ENCODE results near the gene HS3ST3A1. TPM values are rescaled to one million over a fixed set of nuclear protein-coding genes. Genes with fewer than 3 reads are reported as not detected.

The HS3ST3A1 gene
- total and polyA plus RNA-seq, 2 donors: 0.43 to 1.3 TPM

DNA sequence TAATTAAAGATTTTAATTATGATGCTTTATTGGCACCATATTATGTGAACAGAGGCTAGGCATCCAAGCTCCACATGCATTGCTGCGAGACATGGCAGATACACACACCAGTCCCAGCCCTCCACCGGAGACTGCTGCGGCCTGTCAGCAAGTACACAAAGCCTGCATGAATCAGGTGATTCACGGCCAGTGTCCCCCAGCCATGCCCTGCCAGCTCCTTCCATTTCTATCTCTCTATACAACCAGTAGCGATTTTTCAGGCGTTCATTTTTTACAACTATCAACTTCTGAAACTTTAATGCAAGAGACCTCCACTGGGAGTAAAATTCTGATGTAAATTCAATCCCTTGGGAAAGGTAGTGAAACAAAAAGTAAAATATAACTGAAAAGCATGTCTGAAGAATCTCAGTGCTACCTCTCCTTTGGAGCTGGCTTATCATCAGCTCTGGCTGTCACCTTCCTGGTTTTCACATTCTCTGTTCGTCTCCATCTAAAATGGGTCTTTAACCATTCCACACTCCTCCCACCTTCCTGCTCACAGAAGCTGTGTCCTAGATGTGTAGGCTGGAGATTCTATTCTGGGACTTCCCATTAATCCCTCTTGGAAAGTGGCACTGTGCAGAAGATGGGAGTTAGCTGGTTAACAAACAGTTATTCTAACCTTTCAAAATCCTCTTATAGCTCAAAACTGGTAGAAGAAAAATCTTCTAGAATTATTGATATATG, 32.2 kb downstream of the HS3ST3A1 start:
- 95% methylated on average over 7 of the region's 7 CpGs for WGBS
- no peaks in the 10 kb centered on the region for H3K4me1 ChIP-seq (ENCODE audit: control insufficient read depth in 2 of 2, insufficient read depth in 2 of 2, low read length in 2 of 2)
- H3K4me3 ChIP-seq (ENCODE audit: low read length in 2 of 2): no peak overlapping the region
- no peaks in the 10 kb centered on the region for H3K9me3 ChIP-seq (ENCODE audit: control insufficient read depth in 2 of 2, insufficient read depth in 1 of 2, low read length in 1 of 2)
- H3K36me3 ChIP-seq (ENCODE audit: control insufficient read depth in 2 of 2, insufficient read depth in 2 of 2, low read length in 1 of 2): no peaks in the 10 kb centered on the region
- no peak overlapping the region for H3K27ac ChIP-seq (ENCODE audit: low read depth in 1 of 2, low read length in 1 of 2)
- H3K27me3 ChIP-seq (ENCODE audit: control insufficient read depth in 2 of 2, insufficient read depth in 1 of 2, low read length in 1 of 2): no peaks in the 10 kb centered on the region
- DNase-seq (ENCODE audit: low read depth in 6 of 9, low spot score in 9 of 9): no peak

GRCh38 chr17:13568582-13569397, 32.9 kb downstream of the HS3ST3A1 start:
- Histone ChIP-seq H3K27ac (ENCODE audit: low read depth in 1 of 2, low read length in 1 of 2) (no peak overlapping the region), H3K27me3 (ENCODE audit: control insufficient read depth in 2 of 2, insufficient read depth in 1 of 2, low read length in 1 of 2) (no peaks in the 10 kb centered on the region), H3K4me1 (ENCODE audit: control insufficient read depth in 2 of 2, insufficient read depth in 2 of 2, low read length in 2 of 2) (no peaks in the 10 kb centered on the region), H3K9me3 (ENCODE audit: control insufficient read depth in 2 of 2, insufficient read depth in 1 of 2, low read length in 1 of 2) (no peaks in the 10 kb centered on the region), H3K4me3 (ENCODE audit: low read length in 2 of 2) (no peak overlapping the region), H3K36me3 (ENCODE audit: control insufficient read depth in 2 of 2, insufficient read depth in 2 of 2, low read length in 1 of 2) (no peaks in the 10 kb centered on the region)
- DNase-seq (ENCODE audit: low read depth in 6 of 9, low spot score in 9 of 9): no peak
- 91% methylated on average over 7 of the region's 7 CpGs for WGBS

GRCh38 chr17:13563866-13564265, 37.9 kb downstream of the HS3ST3A1 start:
- DNase-seq (ENCODE audit: low read depth in 6 of 9, low spot score in 9 of 9): no peak
- Histone ChIP-seq H3K4me1 (ENCODE audit: control insufficient read depth in 2 of 2, insufficient read depth in 2 of 2, low read length in 2 of 2) (no peaks in the 10 kb centered on the region), H3K27ac (ENCODE audit: low read depth in 1 of 2, low read length in 1 of 2) (no peak overlapping the region), H3K4me3 (ENCODE audit: low read length in 2 of 2) (no peak overlapping the region), H3K9me3 (ENCODE audit: control insufficient read depth in 2 of 2, insufficient read depth in 1 of 2, low read length in 1 of 2) (no peaks in the 10 kb centered on the region), H3K36me3 (ENCODE audit: control insufficient read depth in 2 of 2, insufficient read depth in 2 of 2, low read length in 1 of 2) (no peaks in the 10 kb centered on the region), H3K27me3 (ENCODE audit: control insufficient read depth in 2 of 2, insufficient read depth in 1 of 2, low read length in 1 of 2) (no peaks in the 10 kb centered on the region)
- 62% methylated on average over 3 of the region's 3 CpGs for WGBS

- Histone ChIP-seq H3K27ac (ENCODE audit: low read depth in 1 of 2, low read length in 1 of 2) (no peak overlapping the region), H3K4me3 (ENCODE audit: low read length in 2 of 2) (no peak overlapping the region), H3K4me1 (ENCODE audit: control insufficient read depth in 2 of 2, insufficient read depth in 2 of 2, low read length in 2 of 2) (no peaks in the 10 kb centered on the region), H3K9me3 (ENCODE audit: control insufficient read depth in 2 of 2, insufficient read depth in 1 of 2, low read length in 1 of 2) (no peaks in the 10 kb centered on the region), H3K27me3 (ENCODE audit: control insufficient read depth in 2 of 2, insufficient read depth in 1 of 2, low read length in 1 of 2) (no peaks in the 10 kb centered on the region), H3K36me3 (ENCODE audit: control insufficient read depth in 2 of 2, insufficient read depth in 2 of 2, low read length in 1 of 2) (no peaks in the 10 kb centered on the region)
- 89% methylated on average over 13 of the region's 13 CpGs for WGBS
- no peak for DNase-seq (ENCODE audit: low read depth in 6 of 9, low spot score in 9 of 9)
Observed at GRCh38 chr17:13562271-13562800, 39.4 kb downstream of the HS3ST3A1 start.

- no peaks in the 10 kb centered on the region for H3K36me3 ChIP-seq (ENCODE audit: control insufficient read depth in 2 of 2, insufficient read depth in 2 of 2, low read length in 1 of 2)
- DNase-seq (ENCODE audit: low read depth in 6 of 9, low spot score in 9 of 9): no peak
- 94% methylated on average over 14 of the region's 14 CpGs for WGBS
- H3K4me1 ChIP-seq (ENCODE audit: control insufficient read depth in 2 of 2, insufficient read depth in 2 of 2, low read length in 2 of 2): no peaks in the 10 kb centered on the region
- H3K27me3 ChIP-seq (ENCODE audit: control insufficient read depth in 2 of 2, insufficient read depth in 1 of 2, low read length in 1 of 2): no peaks in the 10 kb centered on the region
- H3K4me3 ChIP-seq (ENCODE audit: low read length in 2 of 2): no peak overlapping the region
- no peak overlapping the region for H3K27ac ChIP-seq (ENCODE audit: low read depth in 1 of 2, low read length in 1 of 2)
- H3K9me3 ChIP-seq (ENCODE audit: control insufficient read depth in 2 of 2, insufficient read depth in 1 of 2, low read length in 1 of 2): no peaks in the 10 kb centered on the region
Observed at GRCh38 chr17:13561606-13562270, 40.0 kb downstream of the HS3ST3A1 start.

- DNase-seq (ENCODE audit: low read depth in 6 of 9, low spot score in 9 of 9): no peak
- H3K9me3 ChIP-seq (ENCODE audit: control insufficient read depth in 2 of 2, insufficient read depth in 1 of 2, low read length in 1 of 2): no peaks in the 10 kb centered on the region
- no peaks in the 10 kb centered on the region for H3K27me3 ChIP-seq (ENCODE audit: control insufficient read depth in 2 of 2, insufficient read depth in 1 of 2, low read length in 1 of 2)
- 89% methylated on average over 1 of the region's 1 CpG for WGBS
- no peak overlapping the region for H3K4me3 ChIP-seq (ENCODE audit: low read length in 2 of 2)
- no peak overlapping the region for H3K27ac ChIP-seq (ENCODE audit: low read depth in 1 of 2, low read length in 1 of 2)
- no peaks in the 10 kb centered on the region for H3K4me1 ChIP-seq (ENCODE audit: control insufficient read depth in 2 of 2, insufficient read depth in 2 of 2, low read length in 2 of 2)
- H3K36me3 ChIP-seq (ENCODE audit: control insufficient read depth in 2 of 2, insufficient read depth in 2 of 2, low read length in 1 of 2): no peaks in the 10 kb centered on the region
Observed at GRCh38 chr17:13560935-13561334, 40.8 kb downstream of the HS3ST3A1 start.

GRCh38 chr17:13558588-13558987, 43.1 kb downstream of the HS3ST3A1 start:
- H3K27me3 ChIP-seq (ENCODE audit: control insufficient read depth in 2 of 2, insufficient read depth in 1 of 2, low read length in 1 of 2): no peaks in the 10 kb centered on the region
- H3K36me3 ChIP-seq (ENCODE audit: control insufficient read depth in 2 of 2, insufficient read depth in 2 of 2, low read length in 1 of 2): no peaks in the 10 kb centered on the region
- H3K4me1 ChIP-seq (ENCODE audit: control insufficient read depth in 2 of 2, insufficient read depth in 2 of 2, low read length in 2 of 2): no peaks in the 10 kb centered on the region
- no peak for DNase-seq (ENCODE audit: low read depth in 6 of 9, low spot score in 9 of 9)
- H3K27ac ChIP-seq (ENCODE audit: low read depth in 1 of 2, low read length in 1 of 2): no peak overlapping the region
- no peaks in the 10 kb centered on the region for H3K9me3 ChIP-seq (ENCODE audit: control insufficient read depth in 2 of 2, insufficient read depth in 1 of 2, low read length in 1 of 2)
- WGBS: 89% methylated on average over 3 of the region's 3 CpGs
- H3K4me3 ChIP-seq (ENCODE audit: low read length in 2 of 2): no peak overlapping the region

DNA sequence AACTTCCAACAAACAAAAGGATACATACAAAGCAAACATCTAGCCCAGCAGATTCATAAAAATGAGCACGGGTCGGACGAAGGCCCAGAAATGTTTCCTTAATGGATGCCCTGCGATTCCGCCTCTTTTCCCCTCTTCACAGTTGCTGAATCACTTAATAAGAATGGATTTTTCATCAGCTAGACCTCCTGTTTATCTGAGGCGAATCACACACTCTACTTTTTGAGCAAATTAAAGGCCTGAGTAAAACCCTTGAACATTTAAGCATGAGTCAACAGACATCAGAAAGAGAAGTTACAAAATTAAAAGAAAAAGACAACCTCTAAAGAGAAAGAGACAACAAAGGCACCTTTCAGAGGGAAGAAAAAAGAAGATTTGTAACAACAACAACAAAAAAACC, 44.7 kb downstream of the HS3ST3A1 start:
- Histone ChIP-seq H3K36me3 (ENCODE audit: control insufficient read depth in 2 of 2, insufficient read depth in 2 of 2, low read length in 1 of 2) (no peaks in the 10 kb centered on the region), H3K4me3 (ENCODE audit: low read length in 2 of 2) (no peak overlapping the region), H3K27ac (ENCODE audit: low read depth in 1 of 2, low read length in 1 of 2) (no peak overlapping the region), H3K9me3 (ENCODE audit: control insufficient read depth in 2 of 2, insufficient read depth in 1 of 2, low read length in 1 of 2) (no peaks in the 10 kb centered on the region), H3K27me3 (ENCODE audit: control insufficient read depth in 2 of 2, insufficient read depth in 1 of 2, low read length in 1 of 2) (no peaks in the 10 kb centered on the region), H3K4me1 (ENCODE audit: control insufficient read depth in 2 of 2, insufficient read depth in 2 of 2, low read length in 2 of 2) (no peaks in the 10 kb centered on the region)
- 98% methylated on average over 6 of the region's 6 CpGs for WGBS
- DNase-seq (ENCODE audit: low read depth in 6 of 9, low spot score in 9 of 9): no peak

DNA sequence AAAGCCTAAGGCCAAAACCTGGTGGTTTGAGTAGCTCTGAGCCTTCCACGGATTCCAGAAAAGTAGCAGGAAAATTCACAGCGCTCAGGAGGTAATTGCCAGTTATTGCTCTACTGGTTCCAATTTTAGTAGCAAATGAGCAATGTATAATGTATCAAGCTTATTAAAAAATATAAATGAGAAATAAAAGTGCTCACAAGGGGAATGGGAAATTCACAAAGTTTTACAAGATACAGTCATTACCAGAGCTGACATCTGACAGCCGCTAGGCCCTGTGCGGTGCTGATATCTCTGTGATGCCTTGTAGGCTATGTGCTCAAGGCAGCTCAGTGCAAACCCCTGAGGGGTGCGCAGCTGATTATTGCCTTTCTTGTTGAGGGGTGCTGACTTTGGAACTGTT, 47.5 kb downstream of the HS3ST3A1 start:
- no peaks in the 10 kb centered on the region for H3K27me3 ChIP-seq (ENCODE audit: control insufficient read depth in 2 of 2, insufficient read depth in 1 of 2, low read length in 1 of 2)
- DNase-seq (ENCODE audit: low read depth in 6 of 9, low spot score in 9 of 9): no peak
- no peaks in the 10 kb centered on the region for H3K9me3 ChIP-seq (ENCODE audit: control insufficient read depth in 2 of 2, insufficient read depth in 1 of 2, low read length in 1 of 2)
- WGBS: 97% methylated on average over 5 of the region's 5 CpGs
- H3K4me3 ChIP-seq (ENCODE audit: low read length in 2 of 2): no peak overlapping the region
- H3K4me1 ChIP-seq (ENCODE audit: control insufficient read depth in 2 of 2, insufficient read depth in 2 of 2, low read length in 2 of 2): no peaks in the 10 kb centered on the region
- no peak overlapping the region for H3K27ac ChIP-seq (ENCODE audit: low read depth in 1 of 2, low read length in 1 of 2)
- no peaks in the 10 kb centered on the region for H3K36me3 ChIP-seq (ENCODE audit: control insufficient read depth in 2 of 2, insufficient read depth in 2 of 2, low read length in 1 of 2)
